K562 (cell line): ENCODE measurements around the gene KMO. TPM values are rescaled to one million over a fixed set of nuclear protein-coding genes. Genes with fewer than 3 reads are reported as not detected.

Experiments used
- ATAC-seq: fragments of 200-7000 bp; cut with Tn5 transposase; 3 replicates; pipeline ENCODE4 v1.9.1; 2020; ENCODE audit warnings: moderate library complexity
- BruUV-seq: library from RNA; stranded (reverse); fragments of 400-500 nt; replicated peaks from 2 replicates; lab custom pipeline; 2021; lab: Mats Ljungman, UMichigan
- CTCF ChIA-PET: fragments of 300-600 bp; formaldehyde crosslinking; extraction: SDS; loops from one replicate; lab custom pipeline; 2021; ENCODE audit warnings: low intra/inter-chr PET ratio; lab: Yijun Ruan, JAX
- POLR2A ChIA-PET: fragments of 300-600, 350-650 bp; sonication (Branson Sonifier 250); formaldehyde crosslinking; extraction: SDS; loops from one replicate; lab custom pipeline; 2021; ENCODE audit warnings: antibody characterized with exemption, inconsistent platforms; lab: Yijun Ruan, JAX
- DNase-seq, 4 experiments: peaks; one replicate each; pipeline versions ENCODE4 v3.0.0 to v3.0.0-alpha.2; 2011 to 2018; ENCODE audit warnings: low spot score in 3 of 4, mixed read lengths in 3 of 4; ENCODE audit errors: extremely low read depth in 1 of 4
- FAIRE-seq: peaks from 2 replicates; lab custom pipeline; 2011; peaks lifted over from hg19 to GRCh38; lab: Jason Lieb, UNC
- H2AFZ ChIP-seq: 2 replicates; pipeline ENCODE4 v1.6.0; 2011; ENCODE audit warnings: low read depth, low read length, control low read depth, inconsistent platforms
- H3K27ac ChIP-seq: fragments of 200-600 bp; 3 replicates; pipeline ENCODE4 v1.8.0; 2011; ENCODE audit warnings: low read depth, mild to moderate bottlenecking, control low read depth, inconsistent platforms, low read length, moderate library complexity, mixed read lengths; ENCODE audit errors: extremely low read depth
- H3K27me3 ChIP-seq, 2 experiments: fragments of 300-600 bp in 1 of 2; 2 replicates in 1 of 2; 3 replicates in 1 of 2; pipeline versions ENCODE4 v1.6.0 to v1.8.0; 2011; ENCODE audit warnings: inconsistent platforms in 2 of 2, low read length in 2 of 2, mild to moderate bottlenecking in 1 of 2, mixed read lengths in 1 of 2, moderate library complexity in 1 of 2; ENCODE audit not compliant: control insufficient read depth in 2 of 2, insufficient read depth in 2 of 2
- H3K36me3 ChIP-seq: fragments of 300-600 bp; 3 replicates; pipeline ENCODE4 v1.8.0; 2011; ENCODE audit warnings: mild to moderate bottlenecking, low read length, inconsistent platforms; ENCODE audit not compliant: control insufficient read depth, insufficient read depth
- H3K4me1 ChIP-seq, 2 experiments: fragments of 200-600 bp in 1 of 2; replicated peaks in 1 of 2; 2 replicates in 1 of 2; 3 replicates in 1 of 2; pipeline versions ENCODE4 v1.5.1 to v1.8.0; 2011; ENCODE audit warnings: inconsistent platforms in 2 of 2, low read length in 2 of 2, mild to moderate bottlenecking in 1 of 2, mixed read lengths in 1 of 2, moderate library complexity in 1 of 2; ENCODE audit not compliant: control insufficient read depth in 2 of 2, insufficient read depth in 2 of 2
- H3K4me2 ChIP-seq: 2 replicates; pipeline ENCODE4 v1.6.1; 2011; ENCODE audit warnings: low read length, control low read depth, inconsistent platforms, mixed read lengths; ENCODE audit not compliant: insufficient read depth
- H3K4me3 ChIP-seq: fragments of 200-600 bp; sonication (generic), shearing (Covaris generic); 2 replicates; pipeline ENCODE4 v1.5.1; 2016; ENCODE audit warnings: control low read depth, inconsistent platforms
- H3K79me2 ChIP-seq: fragments of 200-600 bp; 3 replicates; pipeline ENCODE4 v1.8.0; 2011; ENCODE audit warnings: low read length, inconsistent platforms; ENCODE audit not compliant: control insufficient read depth, insufficient read depth
- H3K9ac ChIP-seq, 2 experiments: 2 replicates each; pipeline versions ENCODE4 v1.6.0 to v1.6.1; 2011; ENCODE audit warnings: low read depth in 2 of 2, low read length in 2 of 2, control low read depth in 1 of 2, inconsistent platforms in 1 of 2, mild to moderate bottlenecking in 1 of 2, mixed read lengths in 1 of 2; ENCODE audit not compliant: insufficient read depth in 1 of 2
- H3K9me1 ChIP-seq: one replicate; pipeline ENCODE4 v1.6.0; 2011; ENCODE audit warnings: inconsistent platforms, mild to moderate bottlenecking, low read length, moderate library complexity; ENCODE audit not compliant: control insufficient read depth, insufficient read depth
- H3K9me3 ChIP-seq: replicated peaks from 2 replicates; pipeline ENCODE4 v1.5.1; 2011; ENCODE audit warnings: low read depth, low read length, inconsistent platforms; ENCODE audit not compliant: control insufficient read depth, insufficient read depth
- H4K20me1 ChIP-seq: replicated peaks from 2 replicates; pipeline ENCODE4 v1.6.1; 2011; ENCODE audit warnings: low read length, inconsistent platforms, mixed read lengths; ENCODE audit not compliant: control insufficient read depth, insufficient read depth
- NFE2L1 ChIP-seq: fragments of 450-650 bp; IDR thresholded peaks from 2 replicates; pipeline ENCODE4 v1.6.1; 2016; ENCODE audit warnings: missing genetic modification characterization, low read depth, mild to moderate bottlenecking, missing compliant biosample characterization, moderate library complexity, borderline replicate concordance
- REST ChIP-seq, 2 experiments: fragments of 450-650 bp; formaldehyde crosslinking in 1 of 2; IDR thresholded peaks; 2 replicates each; pipeline versions ENCODE4 v1.4.0 to v1.6.1; 2014 to 2020; ENCODE audit warnings: mild to moderate bottlenecking in 2 of 2, borderline replicate concordance in 1 of 2, low read depth in 1 of 2
- ZNF197 ChIP-seq: fragments of 200-800 bp; sonication (Bioruptor generic); IDR thresholded peaks from 2 replicates; pipeline ENCODE4 v1.6.1; 2016; ENCODE audit warnings: low read depth, missing genetic modification characterization, missing compliant biosample characterization
- WGBS: fragments of 100-300 bp; shearing (Covaris generic); methylation state at CpG from one replicate; pipeline ENCODE4 v1.1.6; 2016; ENCODE audit warnings: low coverage, mixed read lengths; ENCODE audit not compliant: insufficient coverage; ENCODE audit errors: missing lambda C conversion rate; 5-methylcytosine and 5-hydroxymethylcytosine counted together
- in situ Hi-C: fragments of 300-500 bp; cut with MboI; formaldehyde crosslinking; loops from 4 replicates; pipeline ENCODE4 v1.15.0; 2018; ENCODE audit warnings: inconsistent platforms, mixed read lengths
- intact Hi-C: fragments of 100-400 bp; cut with micrococcal nuclease; formaldehyde crosslinking; loops from 2 replicates; pipeline ENCODE4 v1.14.2; 2022
- polyA plus RNA-seq, 8 experiments: library from polyadenylated mRNA; depleted of rRNA in 4 of 8; stranded (reverse) in 5 of 8; unstranded in 3 of 8; fragments of >200 nt; fragmentation: Nextera tagmentation in 2 of 8; fragmentation: Illumina TruSeq in 1 of 8; extraction: Ambion mirVana in 2 of 8; extraction: Trizol in 1 of 8; gene quantifications; 2 replicates each; pipeline versions ENCODE4 v1.2.1 to v1.2.3, GENCODE V29; 2011 to 2014; ENCODE audit warnings: inconsistent platforms in 1 of 8, missing spikeins in 1 of 8
- total RNA-seq, 7 experiments: library from RNA; depleted of rRNA in 6 of 7; stranded (reverse); fragments of >200 nt in 6 of 7; fragmentation: Illumina TruSeq in 2 of 7; extraction: Trizol in 2 of 7; gene quantifications; 2 replicates each; pipeline versions ENCODE4 v1.2.1 to v1.2.3, GENCODE V29; 2011 to 2021; ENCODE audit warnings: low replicate concordance in 1 of 7
- TF ChIP-seq, protein P1 (sequence below): fragments of 250-450 bp; sonication (Bioruptor Pico); IDR thresholded peaks from 2 replicates; pipeline ENCODE4 v1.4.0; 2020; ENCODE audit warnings: mild to moderate bottlenecking
- TF ChIP-seq, protein P2 (sequence below), 3 experiments: IDR thresholded peaks in 2 of 3; conservative IDR thresholded peaks in 1 of 3; 2 replicates each; pipeline ENCODE4 v1.5.1; 2011 to 2012; ENCODE audit warnings: low read length in 3 of 3, mild to moderate bottlenecking in 3 of 3, control low read depth in 2 of 3, improper control_type of control experiment in 1 of 3, inconsistent platforms in 1 of 3, low read depth in 1 of 3, mixed read lengths in 1 of 3, moderate library complexity in 1 of 3; ENCODE audit not compliant: insufficient read depth in 2 of 3

KMO gene
- total and polyA plus RNA-seq, 9 of the 15 experiments (the other 6 are each of a cell fraction or from before 2014, with no cell fraction given): 0.01 to 0.11 (median 0.01) TPM; not detected in 6

GRCh38 chr1:241624935-241625334 lies 92.8 kb downstream of the KMO start (continued):
- TF ChIP-seq, protein P1, sequence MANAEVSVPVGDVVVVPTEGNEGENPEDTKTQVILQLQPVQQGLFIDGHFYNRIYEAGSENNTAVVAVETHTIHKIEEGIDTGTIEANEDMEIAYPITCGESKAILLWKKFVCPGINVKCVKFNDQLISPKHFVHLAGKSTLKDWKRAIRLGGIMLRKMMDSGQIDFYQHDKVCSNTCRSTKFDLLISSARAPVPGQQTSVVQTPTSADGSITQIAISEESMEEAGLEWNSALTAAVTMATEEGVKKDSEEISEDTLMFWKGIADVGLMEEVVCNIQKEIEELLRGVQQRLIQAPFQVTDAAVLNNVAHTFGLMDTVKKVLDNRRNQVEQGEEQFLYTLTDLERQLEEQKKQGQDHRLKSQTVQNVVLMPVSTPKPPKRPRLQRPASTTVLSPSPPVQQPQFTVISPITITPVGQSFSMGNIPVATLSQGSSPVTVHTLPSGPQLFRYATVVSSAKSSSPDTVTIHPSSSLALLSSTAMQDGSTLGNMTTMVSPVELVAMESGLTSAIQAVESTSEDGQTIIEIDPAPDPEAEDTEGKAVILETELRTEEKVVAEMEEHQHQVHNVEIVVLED: no peak
- TF ChIP-seq ZNF197 (CRISPR knock-in tag) (no peak), NFE2L1 (tag) (no peak)

GRCh38 chr1:241627453-241628259 lies 95.5 kb downstream of the KMO start:
- H3K36me3 ChIP-seq: peaks cover 29% of the 10 kb centered on the region
- intact Hi-C loops: loop anchor here (1.0 kb wide), 2 partner anchors 16 to 96 kb away; no protein-coding TSS in a partner anchor
- no peaks in the 10 kb centered on the region for H4K20me1 ChIP-seq
- ATAC-seq: peak; percentile 86
- BruUV-seq: no TSS peak
- FAIRE-seq: peak; percentile 65
- no peak overlapping the region for H3K27ac ChIP-seq
- H3K9me1 ChIP-seq: no peaks in the 10 kb centered on the region
- in situ Hi-C loops: no loop called here
- ChIA-PET CTCF (interaction anchor here (0.5 to 3.8 kb wide), 5 partner anchors 17 to 1842 kb away, joined by 3 to 43 read pairs (median 4); partner anchors contain the start of gene KMO), POLR2A (interaction anchor here (0.6 to 1.3 kb wide), 4 partner anchors 10 to 312 kb away, joined by 3 to 8 read pairs (median 3); no protein-coding TSS in a partner anchor)
- H3K4me3 ChIP-seq: no peak overlapping the region
- no peaks in the 10 kb centered on the region for H3K27me3 ChIP-seq
- H3K9me3 ChIP-seq: no peaks in the 10 kb centered on the region
- peaks cover 0 to 4% of the 10 kb centered on the region in 2 experiments; a peak in 1 of 5 replicates for H3K4me1 ChIP-seq
- peak; percentile 39 to 78 (median 48) for DNase-seq
- no peak overlapping the region for H3K9ac ChIP-seq
- peaks cover 13% of the 10 kb centered on the region; the same call in 1 of the 3 replicates for H3K79me2 ChIP-seq
- H3K4me2 ChIP-seq: no peak overlapping the region
- H2AFZ ChIP-seq: no peak overlapping the region
- WGBS: 63% methylated on average over 9 of the region's 9 CpGs
- TF ChIP-seq, protein P2, sequence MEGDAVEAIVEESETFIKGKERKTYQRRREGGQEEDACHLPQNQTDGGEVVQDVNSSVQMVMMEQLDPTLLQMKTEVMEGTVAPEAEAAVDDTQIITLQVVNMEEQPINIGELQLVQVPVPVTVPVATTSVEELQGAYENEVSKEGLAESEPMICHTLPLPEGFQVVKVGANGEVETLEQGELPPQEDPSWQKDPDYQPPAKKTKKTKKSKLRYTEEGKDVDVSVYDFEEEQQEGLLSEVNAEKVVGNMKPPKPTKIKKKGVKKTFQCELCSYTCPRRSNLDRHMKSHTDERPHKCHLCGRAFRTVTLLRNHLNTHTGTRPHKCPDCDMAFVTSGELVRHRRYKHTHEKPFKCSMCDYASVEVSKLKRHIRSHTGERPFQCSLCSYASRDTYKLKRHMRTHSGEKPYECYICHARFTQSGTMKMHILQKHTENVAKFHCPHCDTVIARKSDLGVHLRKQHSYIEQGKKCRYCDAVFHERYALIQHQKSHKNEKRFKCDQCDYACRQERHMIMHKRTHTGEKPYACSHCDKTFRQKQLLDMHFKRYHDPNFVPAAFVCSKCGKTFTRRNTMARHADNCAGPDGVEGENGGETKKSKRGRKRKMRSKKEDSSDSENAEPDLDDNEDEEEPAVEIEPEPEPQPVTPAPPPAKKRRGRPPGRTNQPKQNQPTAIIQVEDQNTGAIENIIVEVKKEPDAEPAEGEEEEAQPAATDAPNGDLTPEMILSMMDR (IDR thresholded peaks at IDR 0.05 in 2 of 3, conservative IDR thresholded peaks at IDR 0.05 in 1 of 3; ENCODE audit: insufficient read depth in 2 of 3, low read depth in 1 of 3, low read length in 3 of 3): peak; percentile 51 to 78 (median 55); a peak in 5 of 6 replicates
- TF ChIP-seq REST (IDR thresholded peaks at IDR 0.05; ENCODE audit: borderline replicate concordance) (peak; percentile 68), REST (CRISPR knock-in tag; IDR thresholded peaks at IDR 0.05; ENCODE audit: low read depth) (no peak)
